ENCODE results near the gene KMT2C. TPM values are rescaled to one million over a fixed set of nuclear protein-coding genes. Genes with fewer than 3 reads are reported as not detected.

KMT2C gene
- total RNA-seq, 1 experiment from 2014 or later = 54.3 TPM

- POLR2A ChIA-PET (ENCODE audit: unreplicated experiment) = no interaction called here
- intact Hi-C loops (cut with micrococcal nuclease; ENCODE audit: unreplicated experiment) = no loop called here
- H3K9me2 ChIP-seq (ENCODE audit: insufficient read depth) = no peaks in the 10 kb centered on the region
Observed at GRCh38 chr7:152103691-152104090, 332.1 kb downstream of the KMT2C start.

GRCh38 chr7:152103066-152103465 lies 332.7 kb downstream of the KMT2C start:
- no peak overlapping the region for H2AFZ ChIP-seq
- BruUV-seq (replicated peaks) = no TSS peak
- no peaks in the 10 kb centered on the region for H3K79me2 ChIP-seq (ENCODE audit: low read depth)
- no peak for DNase-seq
- H4K20me1 ChIP-seq (ENCODE audit: insufficient read depth) = no peaks in the 10 kb centered on the region
- TF ChIP-seq EZH2 (IDR thresholded peaks at IDR 0.05; ENCODE audit: low read depth) (no peak), CTCF (conservative IDR thresholded peaks at IDR 0.05) (no peak)
- H3K36me3 ChIP-seq (ENCODE audit: low read depth) = no peaks in the 10 kb centered on the region
- H3K4me2 ChIP-seq = no peak overlapping the region
- no peaks in the 10 kb centered on the region for H3K27me3 ChIP-seq (ENCODE audit: insufficient read depth, low read depth)
- no peak overlapping the region for H3K4me3 ChIP-seq
- POLR2A ChIA-PET (ENCODE audit: unreplicated experiment) = no interaction called here
- H3K9me2 ChIP-seq (ENCODE audit: insufficient read depth) = no peaks in the 10 kb centered on the region
- no peaks in the 10 kb centered on the region for H3K4me1 ChIP-seq (replicated peaks; ENCODE audit: insufficient read depth)
- H3K9me3 ChIP-seq (ENCODE audit: insufficient read depth, low read depth) = no peaks in the 10 kb centered on the region
- intact Hi-C loops (cut with micrococcal nuclease; ENCODE audit: unreplicated experiment) = no loop called here
- CTCF ChIA-PET = no interaction called here
- no peak overlapping the region for H3K27ac ChIP-seq
- 0 out of 2 replicates have a peak, but pooled peaks cover 5% of the 10 kb centered on the region for H3F3A ChIP-seq (ENCODE audit: insufficient read depth, low read depth)

More at GRCh38 chr7:152103691-152104090, 332.1 kb downstream of the KMT2C start:
- Histone ChIP-seq H3K4me2 (no peak overlapping the region), H3K27ac (no peak overlapping the region), H3K79me2 (ENCODE audit: low read depth) (no peaks in the 10 kb centered on the region), H3K36me3 (ENCODE audit: low read depth) (no peaks in the 10 kb centered on the region), H3F3A (ENCODE audit: insufficient read depth, low read depth) (0 out of 2 replicates have a peak, but pooled peaks cover 5% of the 10 kb centered on the region), H2AFZ (no peak overlapping the region), H3K4me1 (replicated peaks; ENCODE audit: insufficient read depth) (no peaks in the 10 kb centered on the region), H3K9me3 (ENCODE audit: insufficient read depth, low read depth) (no peaks in the 10 kb centered on the region), H3K27me3 (ENCODE audit: insufficient read depth, low read depth) (no peaks in the 10 kb centered on the region), H4K20me1 (ENCODE audit: insufficient read depth) (no peaks in the 10 kb centered on the region), H3K4me3 (no peak overlapping the region)
- CTCF ChIA-PET = no interaction called here
- TF ChIP-seq EZH2 (IDR thresholded peaks at IDR 0.05; ENCODE audit: low read depth) (no peak), CTCF (conservative IDR thresholded peaks at IDR 0.05) (no peak)
- no peak for DNase-seq
- no TSS peak for BruUV-seq (replicated peaks)

GRCh38 chr7:152097330-152097729 lies 338.5 kb downstream of the KMT2C start:
- ChIA-PET POLR2A (ENCODE audit: unreplicated experiment) (no interaction called here), CTCF (no interaction called here)
- TF ChIP-seq CTCF (conservative IDR thresholded peaks at IDR 0.05) = no peak
- no peak for TF ChIP-seq EZH2 (IDR thresholded peaks at IDR 0.05; ENCODE audit: low read depth)
- Histone ChIP-seq H3K79me2 (ENCODE audit: low read depth) (no peaks in the 10 kb centered on the region), H3K9me2 (ENCODE audit: insufficient read depth) (no peaks in the 10 kb centered on the region), H3K9me3 (ENCODE audit: insufficient read depth, low read depth) (no peaks in the 10 kb centered on the region), H4K20me1 (ENCODE audit: insufficient read depth) (no peaks in the 10 kb centered on the region), H3K27me3 (ENCODE audit: insufficient read depth, low read depth) (no peaks in the 10 kb centered on the region), H3F3A (ENCODE audit: insufficient read depth, low read depth) (no peaks in the 10 kb centered on the region), H3K36me3 (ENCODE audit: low read depth) (no peaks in the 10 kb centered on the region; the same call in 1 of the 2 replicates), H2AFZ (no peak overlapping the region), H3K27ac (no peak overlapping the region), H3K4me3 (no peak overlapping the region), H3K4me2 (no peak overlapping the region), H3K4me1 (replicated peaks; ENCODE audit: insufficient read depth) (no peaks in the 10 kb centered on the region)
- no peak for DNase-seq
- BruUV-seq (replicated peaks) = no TSS peak
- intact Hi-C loops (cut with micrococcal nuclease; ENCODE audit: unreplicated experiment) = no loop called here
